Brain microvascular endothelial cell (primary cell): Measurements from ENCODE around the gene FASLG.
"Not testable (repeated sequence)": the region's sequence is repeated elsewhere in the genome, so short reads cannot be mapped to it uniquely, and the experiment has no call there.

Experiments
- DNase-seq: peaks from one replicate; pipeline ENCODE4 v3.0.0-alpha.2; 2020
- H3K27ac ChIP-seq: fragments of 250-450 bp; sonication (Bioruptor Pico); 2 replicates; pipeline ENCODE4 v1.5.1; 2020; ENCODE audit warnings: mild to moderate bottlenecking, moderate library complexity
- H3K27me3 ChIP-seq: fragments of 250-450 bp; sonication (Bioruptor Pico); replicated peaks from 2 replicates; pipeline ENCODE4 v1.5.1; 2020; ENCODE audit warnings: mild to moderate bottlenecking
- H3K36me3 ChIP-seq: fragments of 250-450 bp; sonication (Bioruptor Pico); replicated peaks from 2 replicates; pipeline ENCODE4 v1.5.1; 2020; ENCODE audit warnings: mild to moderate bottlenecking
- H3K4me3 ChIP-seq: 2 replicates; pipeline ENCODE4 v1.5.1; 2011; ENCODE audit warnings: low read depth, mild to moderate bottlenecking, control low read depth, low read length, moderate library complexity
- CTCF ChIP-seq: IDR thresholded peaks from 2 replicates; pipeline ENCODE4 v1.5.1; 2011; ENCODE audit warnings: low read depth, mild to moderate bottlenecking, moderate library complexity, low read length, control low read depth, inconsistent platforms; ENCODE audit errors: missing control alignments
- in situ Hi-C: cut with HindIII; loops from 2 replicates; pipeline ENCODE4 v1.10.0; 2017; ENCODE audit warnings: low sequenced_read_pairs, low pct_ligation_motif_present

FASLG gene

DNA sequence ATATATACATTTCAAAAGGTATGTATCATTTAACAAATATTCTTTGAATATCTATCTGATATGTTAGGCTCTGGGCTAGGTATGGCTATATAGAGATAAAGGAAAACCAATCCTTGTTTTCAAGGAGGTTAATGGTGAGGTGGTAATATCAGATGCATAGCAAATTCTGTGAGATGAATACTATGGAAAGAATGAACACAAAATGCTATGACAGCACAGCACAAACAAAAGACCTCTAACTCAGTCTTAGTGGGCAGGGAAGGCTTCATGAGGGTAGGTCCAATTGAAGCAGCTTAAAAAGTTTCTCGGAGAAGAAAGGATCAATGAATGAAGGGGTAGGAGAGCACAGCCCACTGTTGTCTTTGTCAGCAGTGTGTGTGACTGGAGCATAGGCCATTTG is 27.2 kb downstream of the FASLG start:
- Histone ChIP-seq H3K27ac (no peak overlapping the region), H3K27me3 (no peaks in the 10 kb centered on the region), H3K36me3 (no peaks in the 10 kb centered on the region), H3K4me3 (no peak overlapping the region)
- no peak for DNase-seq
- in situ Hi-C loops: no loop called here
- no peak for TF ChIP-seq CTCF

DNA sequence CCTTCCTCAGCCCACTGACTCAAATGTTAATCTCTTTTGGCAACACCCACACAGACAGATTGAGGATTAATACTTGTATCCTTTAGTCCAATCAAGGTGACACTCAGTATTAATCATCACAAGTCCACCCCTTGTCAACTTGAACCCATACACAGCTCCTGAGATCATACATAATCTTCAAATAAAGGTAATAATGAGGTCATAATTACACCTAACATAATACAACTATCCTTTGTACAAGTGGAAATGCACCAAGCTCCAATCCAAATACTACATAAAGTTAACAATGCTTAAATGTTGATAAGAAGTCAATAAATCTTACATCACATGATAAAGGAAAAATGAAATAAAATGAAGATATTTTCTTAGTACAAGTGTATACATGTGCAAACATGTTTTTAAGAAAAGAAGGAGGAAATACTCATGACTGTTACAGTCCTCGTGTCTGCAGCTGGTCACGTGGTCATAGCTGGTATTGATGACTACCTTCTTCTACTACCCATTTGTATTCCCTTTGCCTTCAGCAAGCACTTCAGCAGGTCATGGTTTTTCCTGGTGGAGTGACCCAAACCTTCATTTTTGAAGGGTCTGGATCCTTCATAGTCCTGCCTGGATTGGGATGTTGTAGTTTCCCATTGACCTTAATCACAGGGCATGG is 29.7 kb downstream of the FASLG start:
- H3K27ac ChIP-seq, DNase-seq, H3K36me3 ChIP-seq, H3K27me3 ChIP-seq, H3K4me3 ChIP-seq, in situ Hi-C loops: not testable (repeated sequence)

- in situ Hi-C loops, DNase-seq, H3K4me3 ChIP-seq, H3K27me3 ChIP-seq, H3K27ac ChIP-seq, H3K36me3 ChIP-seq: not testable (repeated sequence)
Observed at GRCh38 chr1:172690925-172691324, 32.0 kb downstream of the FASLG start.

DNA sequence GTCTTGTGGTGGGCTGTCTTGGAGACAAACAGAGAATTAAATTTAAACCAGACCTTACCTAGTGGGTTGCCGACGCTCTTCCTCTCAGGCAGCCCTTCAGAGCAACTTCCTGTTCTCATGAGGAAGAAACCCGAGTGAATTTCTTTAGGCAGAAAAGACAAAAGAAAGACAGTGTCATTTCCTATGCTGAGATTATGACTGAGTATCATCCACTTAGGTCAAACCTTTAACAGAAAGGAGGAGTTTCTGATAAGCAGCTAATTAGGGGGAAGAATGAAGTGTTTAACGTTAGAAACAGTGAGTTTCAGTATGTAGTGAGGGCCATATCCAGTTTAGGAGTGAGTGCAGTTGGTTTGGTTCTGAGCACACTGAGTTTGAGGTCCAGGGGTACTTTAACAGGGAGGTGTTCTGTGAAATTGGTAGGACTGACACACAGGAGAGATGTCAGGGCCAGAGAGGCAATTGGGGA is 38.7 kb downstream of the FASLG start:
- Histone ChIP-seq H3K27me3 (no peaks in the 10 kb centered on the region), H3K4me3 (no peak overlapping the region), H3K27ac (no peak overlapping the region), H3K36me3 (no peaks in the 10 kb centered on the region)
- in situ Hi-C loops: no loop called here
- TF ChIP-seq CTCF: no peak
- DNase-seq: no peak

- no peak overlapping the region for H3K27ac ChIP-seq
- H3K4me3 ChIP-seq: no peak overlapping the region
Observed at GRCh38 chr1:172698224-172698623, 39.3 kb downstream of the FASLG start.

GRCh38 chr1:172699111-172699510 is 40.2 kb downstream of the FASLG start:
- H3K36me3 ChIP-seq: no peaks in the 10 kb centered on the region
- TF ChIP-seq CTCF: no peak
- in situ Hi-C loops: no loop called here
- no peaks in the 10 kb centered on the region for H3K27me3 ChIP-seq
- H3K27ac ChIP-seq: peak overlapping the region; percentile 44
- DNase-seq: peak; percentile 86
- no peak overlapping the region for H3K4me3 ChIP-seq

More at GRCh38 chr1:172698224-172698623, 39.3 kb downstream of the FASLG start:
- in situ Hi-C loops: no loop called here
- TF ChIP-seq CTCF: no peak
- DNase-seq: no peak
- no peaks in the 10 kb centered on the region for H3K27me3 ChIP-seq
- no peaks in the 10 kb centered on the region for H3K36me3 ChIP-seq

- TF ChIP-seq CTCF: no peak
- no peaks in the 10 kb centered on the region for H3K36me3 ChIP-seq
- in situ Hi-C loops: no loop called here
- H3K27ac ChIP-seq: peak overlapping the region; percentile 2
- DNase-seq: no peak
- H3K4me3 ChIP-seq: no peak overlapping the region
- no peaks in the 10 kb centered on the region for H3K27me3 ChIP-seq
Observed at GRCh38 chr1:172699695-172700227, 40.9 kb downstream of the FASLG start.
